ENCODE results near the gene MSI2.
"Not testable (repeated sequence)": the region's sequence is repeated elsewhere in the genome, so short reads cannot be mapped to it uniquely, and the experiment has no call there.

The MSI2 gene

DNA sequence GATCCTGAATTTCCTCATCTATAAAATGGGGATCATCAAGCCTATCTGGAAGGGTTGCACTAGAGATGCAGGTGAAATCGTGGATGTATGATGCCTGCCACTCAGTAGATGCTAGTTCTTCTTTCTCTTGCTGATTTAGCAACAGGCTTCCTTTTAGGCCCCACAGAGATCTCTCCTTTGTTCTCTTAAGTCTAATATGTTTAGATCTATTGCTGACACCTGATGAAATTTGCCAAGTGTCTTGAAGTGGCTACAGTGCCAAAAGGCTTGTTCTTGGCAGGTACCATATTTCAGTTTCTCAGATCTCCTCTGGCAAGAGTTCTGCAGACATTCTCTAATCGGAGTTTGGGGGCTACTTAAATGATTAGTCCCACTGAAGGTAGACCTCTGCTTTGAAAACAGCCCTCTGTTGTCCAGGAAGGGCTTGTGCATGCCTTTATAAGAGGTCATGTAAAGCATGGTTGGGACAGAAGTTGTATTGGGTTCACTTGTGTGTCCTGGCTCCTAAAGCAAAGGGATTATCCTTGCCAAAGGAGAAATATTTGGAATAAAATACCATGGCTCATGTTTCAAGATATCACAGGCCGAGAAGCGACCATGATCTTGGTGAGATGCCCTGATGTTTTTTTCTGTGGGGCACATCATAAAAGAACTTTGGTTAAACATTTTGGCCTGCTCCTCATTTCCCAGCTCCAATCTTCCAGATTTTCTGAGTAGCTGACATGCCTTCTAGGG is 234.0 kb downstream of the MSI2 start:
- in situ Hi-C loops (cut with MboI; ENCODE audit: low sequenced_read_pairs) = no loop called here

- in situ Hi-C loops (cut with MboI; ENCODE audit: low sequenced_read_pairs) = no loop called here
Measured at GRCh38 chr17:57490890-57491289, 234.6 kb downstream of the MSI2 start.

DNA sequence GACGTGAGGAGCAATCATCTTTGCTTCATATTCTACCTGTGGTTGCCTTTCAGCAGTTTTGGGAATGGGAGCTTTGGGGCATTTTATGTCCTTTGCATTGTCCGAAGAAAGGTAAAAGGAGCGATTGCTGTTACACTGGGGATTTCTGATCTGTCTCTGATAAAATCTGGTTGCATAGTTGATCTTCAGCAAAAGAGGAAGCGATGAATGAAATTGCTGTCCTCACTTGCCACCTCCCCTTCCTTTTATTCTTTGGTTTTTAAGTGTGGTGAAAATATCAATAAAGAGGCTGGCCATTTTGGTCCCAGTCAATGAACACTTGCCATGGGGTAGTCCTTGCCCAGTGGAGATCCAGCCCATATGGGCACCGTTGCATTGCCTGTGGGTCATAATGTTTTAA is 236.8 kb downstream of the MSI2 start:
- in situ Hi-C loops (cut with MboI; ENCODE audit: low sequenced_read_pairs) = no loop called here

GRCh38 chr17:57493625-57494024 is 237.3 kb downstream of the MSI2 start:
- in situ Hi-C loops (cut with MboI; ENCODE audit: low sequenced_read_pairs) = no loop called here

GRCh38 chr17:57494443-57494842 is 238.1 kb downstream of the MSI2 start:
- in situ Hi-C loops (cut with MboI; ENCODE audit: low sequenced_read_pairs) = no loop called here

- in situ Hi-C loops (cut with MboI; ENCODE audit: low sequenced_read_pairs) = no loop called here
Measured at GRCh38 chr17:57495771-57496170, 239.4 kb downstream of the MSI2 start.

- in situ Hi-C loops (cut with MboI; ENCODE audit: low sequenced_read_pairs) = no loop called here
Measured at GRCh38 chr17:57496382-57496781, 240.1 kb downstream of the MSI2 start.

- in situ Hi-C loops (cut with MboI; ENCODE audit: low sequenced_read_pairs) = no loop called here
Measured at GRCh38 chr17:57498443-57498842, 242.1 kb downstream of the MSI2 start.

GRCh38 chr17:57499221-57499620 is 242.9 kb downstream of the MSI2 start:
- in situ Hi-C loops (cut with MboI; ENCODE audit: low sequenced_read_pairs) = not testable (repeated sequence)

DNA sequence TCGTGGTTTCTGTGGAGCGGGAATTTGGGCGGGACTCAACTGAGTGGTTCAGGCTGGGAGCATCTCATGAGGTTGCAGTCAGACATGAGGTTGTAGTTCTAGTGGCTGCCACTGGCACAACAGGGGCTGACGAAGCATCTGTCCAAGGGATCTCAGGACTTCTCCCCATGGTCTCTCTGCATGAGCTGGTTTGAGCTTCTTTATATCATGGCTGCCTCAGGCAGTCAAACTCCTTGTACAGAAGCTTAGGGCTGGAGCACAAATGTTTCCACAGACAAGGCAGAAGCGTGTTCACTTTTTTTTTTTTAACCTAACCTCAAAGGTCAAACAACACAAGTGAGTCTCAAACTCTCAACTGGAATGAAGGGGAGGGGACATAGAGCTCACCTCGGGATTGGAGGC is 243.3 kb downstream of the MSI2 start:
- in situ Hi-C loops (cut with MboI; ENCODE audit: low sequenced_read_pairs) = no loop called here

GRCh38 chr17:57501016-57501415 is 244.7 kb downstream of the MSI2 start:
- in situ Hi-C loops (cut with MboI; ENCODE audit: low sequenced_read_pairs) = no loop called here

- in situ Hi-C loops (cut with MboI; ENCODE audit: low sequenced_read_pairs) = no loop called here
Measured at GRCh38 chr17:57502022-57502421, 245.7 kb downstream of the MSI2 start.

GRCh38 chr17:57502811-57503241 is 246.5 kb downstream of the MSI2 start:
- in situ Hi-C loops (cut with MboI; ENCODE audit: low sequenced_read_pairs) = no loop called here

DNA sequence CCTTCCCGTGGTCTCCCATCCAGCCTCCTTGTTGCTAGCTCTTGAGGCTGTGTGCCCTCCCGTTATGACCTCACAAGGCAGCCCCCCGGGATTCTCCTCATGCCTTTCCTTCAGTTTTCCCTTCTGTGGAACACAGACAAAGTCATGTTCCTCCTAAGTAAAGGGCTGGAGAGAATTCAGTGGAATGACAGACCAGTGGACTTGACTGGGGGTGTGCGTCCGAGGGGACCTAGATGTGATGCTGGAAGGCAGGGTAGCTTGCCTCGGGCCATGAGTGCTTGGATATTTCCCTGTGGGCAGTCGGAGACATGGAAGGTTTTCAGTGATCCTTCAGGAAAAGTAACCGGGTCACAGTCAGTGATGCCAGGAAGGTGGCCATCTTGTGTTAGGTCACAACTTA is 247.9 kb downstream of the MSI2 start:
- in situ Hi-C loops (cut with MboI; ENCODE audit: low sequenced_read_pairs) = no loop called here

- in situ Hi-C loops (cut with MboI; ENCODE audit: low sequenced_read_pairs) = no loop called here
Measured at GRCh38 chr17:57505841-57506773, 249.8 kb downstream of the MSI2 start.

- in situ Hi-C loops (cut with MboI; ENCODE audit: low sequenced_read_pairs) = no loop called here
Measured at GRCh38 chr17:57506774-57507127, 250.4 kb downstream of the MSI2 start.

DNA sequence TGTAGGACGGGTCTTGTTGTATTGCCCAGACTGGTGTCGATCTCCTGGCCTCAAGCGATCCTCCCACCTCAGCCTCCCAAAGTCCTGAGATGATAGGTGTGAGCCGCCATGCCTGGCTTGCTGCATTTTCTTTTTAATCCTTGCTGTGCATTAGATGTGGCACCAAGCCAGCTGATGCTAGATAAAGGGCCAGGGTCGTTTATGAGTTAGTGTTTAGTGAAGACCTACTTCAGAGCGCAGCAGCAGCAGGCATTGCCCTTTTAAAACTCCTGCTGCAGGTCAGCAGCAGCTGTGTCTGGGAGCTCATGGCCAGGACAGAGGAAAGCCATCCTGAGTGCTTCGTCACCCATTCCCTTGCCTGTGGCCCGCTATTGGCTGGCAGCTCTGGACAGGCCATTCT is 251.5 kb downstream of the MSI2 start:
- in situ Hi-C loops (cut with MboI; ENCODE audit: low sequenced_read_pairs) = no loop called here

DNA sequence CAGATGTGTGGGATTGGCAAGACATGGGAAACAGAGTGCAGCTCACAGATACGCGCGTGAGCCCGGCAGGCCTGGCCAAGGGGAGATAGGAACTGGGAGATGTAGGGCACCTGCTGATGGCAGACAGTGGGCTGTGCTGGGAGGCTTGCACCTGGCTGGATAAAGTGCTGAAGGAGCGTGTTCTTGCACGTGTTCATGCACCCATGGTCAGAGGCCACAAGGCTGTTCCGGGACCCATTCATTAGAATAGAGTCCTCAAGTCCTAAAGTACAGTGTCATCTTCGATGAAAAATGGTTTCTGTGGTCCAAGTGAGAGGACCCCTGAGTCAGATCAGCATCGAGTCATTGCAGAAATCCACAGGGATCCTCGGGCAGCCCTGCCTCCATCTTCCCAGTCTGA is 252.3 kb downstream of the MSI2 start:
- in situ Hi-C loops (cut with MboI; ENCODE audit: low sequenced_read_pairs) = no loop called here

- in situ Hi-C loops (cut with MboI; ENCODE audit: low sequenced_read_pairs) = no loop called here
Measured at GRCh38 chr17:57511475-57512123, 255.3 kb downstream of the MSI2 start.

- in situ Hi-C loops (cut with MboI; ENCODE audit: low sequenced_read_pairs) = no loop called here
Measured at GRCh38 chr17:57512258-57512657, 255.9 kb downstream of the MSI2 start.

DNA sequence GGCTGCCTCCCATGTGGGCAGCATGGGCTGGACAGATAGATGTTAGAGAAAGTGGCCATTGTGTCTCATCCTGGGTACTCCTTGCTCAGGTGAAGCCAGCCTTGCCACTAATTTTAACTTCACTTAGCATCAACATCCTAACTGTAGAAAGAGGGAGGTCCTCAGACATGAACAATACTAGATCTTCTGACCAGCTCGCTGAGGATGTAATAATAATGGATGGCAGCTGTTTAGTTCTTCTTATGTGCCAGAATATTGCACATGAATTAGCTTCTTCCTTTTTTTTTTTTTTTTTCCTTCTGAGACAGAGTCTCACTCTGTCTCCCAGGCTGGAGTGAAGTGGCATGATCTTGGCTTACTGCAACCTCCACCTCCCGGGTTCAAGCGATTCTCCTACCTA is 256.4 kb downstream of the MSI2 start:
- in situ Hi-C loops (cut with MboI; ENCODE audit: low sequenced_read_pairs) = no loop called here

DNA sequence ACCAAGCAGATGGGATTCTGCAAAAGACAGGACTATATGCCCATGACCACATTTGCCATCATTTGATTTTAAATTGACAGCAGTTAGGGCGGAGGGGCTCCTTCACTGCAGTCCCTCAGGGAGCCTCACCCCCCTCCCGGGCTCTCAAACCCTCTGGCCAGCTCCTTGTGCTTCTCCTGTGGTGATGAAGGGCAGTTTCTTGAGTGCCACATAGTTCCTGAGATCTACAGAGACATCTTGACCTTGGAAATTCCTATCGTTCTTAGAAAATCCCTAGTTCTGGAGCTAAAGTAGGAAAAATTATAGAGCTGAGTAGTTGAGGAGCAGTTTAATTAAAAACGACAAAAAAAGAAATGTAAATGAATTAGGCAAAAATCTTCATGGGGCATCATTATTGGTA is 257.2 kb downstream of the MSI2 start:
- in situ Hi-C loops (cut with MboI; ENCODE audit: low sequenced_read_pairs) = no loop called here

All from HL-60/S4 treated with retinoic acid at 250 ng/mL for 4 days and 3 days (cell line).